Gastroesophageal sphincter (tissue), 3 donors: ENCODE measurements around the gene TSKU.

Experiments
- POLR2A ChIP-seq, 2 donors: fragments of 450-650 bp; IDR thresholded peaks; one replicate each; pipeline ENCODE4 v1.6.1; 2017; ENCODE audit warnings: antibody characterized with exemption in 2 of 2, mild to moderate bottlenecking in 2 of 2, moderate library complexity in 1 of 2
- POLR2AphosphoS5 ChIP-seq: sonication (generic); formaldehyde crosslinking; IDR thresholded peaks from one replicate; pipeline ENCODE4 v1.6.1; 2017; ENCODE audit warnings: antibody characterized with exemption
- TF ChIP-seq, protein P1 (sequence below), 4 experiments: fragments of 200-600 bp in 2 of 4; fragments of 450-650 bp in 2 of 4; sonication (generic) in 1 of 4; IDR thresholded peaks; one replicate each; pipeline ENCODE4 v1.5.1; 2017 to 2019; ENCODE audit warnings: antibody characterized with exemption in 4 of 4, mild to moderate bottlenecking in 2 of 4, moderate library complexity in 2 of 4

DNA sequence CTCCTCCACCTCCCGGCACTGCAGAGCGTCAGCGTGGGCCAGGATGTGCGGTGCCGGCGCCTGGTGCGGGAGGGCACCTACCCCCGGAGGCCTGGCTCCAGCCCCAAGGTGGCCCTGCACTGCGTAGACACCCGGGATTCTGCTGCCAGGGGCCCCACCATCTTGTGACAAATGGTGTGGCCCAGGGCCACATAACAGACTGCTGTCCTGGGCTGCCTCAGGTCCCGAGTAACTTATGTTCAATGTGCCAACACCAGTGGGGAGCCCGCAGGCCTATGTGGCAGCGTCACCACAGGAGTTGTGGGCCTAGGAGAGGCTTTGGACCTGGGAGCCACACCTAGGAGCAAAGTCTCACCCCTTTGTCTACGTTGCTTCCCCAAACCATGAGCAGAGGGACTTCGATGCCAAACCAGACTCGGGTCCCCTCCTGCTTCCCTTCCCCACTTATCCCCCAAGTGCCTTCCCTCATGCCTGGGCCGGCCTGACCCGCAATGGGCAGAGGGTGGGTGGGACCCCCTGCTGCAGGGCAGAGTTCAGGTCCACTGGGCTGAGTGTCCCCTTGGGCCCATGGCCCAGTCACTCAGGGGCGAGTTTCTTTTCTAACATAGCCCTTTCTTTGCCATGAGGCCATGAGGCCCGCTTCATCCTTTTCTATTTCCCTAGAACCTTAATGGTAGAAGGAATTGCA is 13.5 kb downstream of the TSKU start:
- TF ChIP-seq POLR2A (IDR thresholded peaks at IDR 0.05) = no peak
- TF ChIP-seq, protein P1, sequence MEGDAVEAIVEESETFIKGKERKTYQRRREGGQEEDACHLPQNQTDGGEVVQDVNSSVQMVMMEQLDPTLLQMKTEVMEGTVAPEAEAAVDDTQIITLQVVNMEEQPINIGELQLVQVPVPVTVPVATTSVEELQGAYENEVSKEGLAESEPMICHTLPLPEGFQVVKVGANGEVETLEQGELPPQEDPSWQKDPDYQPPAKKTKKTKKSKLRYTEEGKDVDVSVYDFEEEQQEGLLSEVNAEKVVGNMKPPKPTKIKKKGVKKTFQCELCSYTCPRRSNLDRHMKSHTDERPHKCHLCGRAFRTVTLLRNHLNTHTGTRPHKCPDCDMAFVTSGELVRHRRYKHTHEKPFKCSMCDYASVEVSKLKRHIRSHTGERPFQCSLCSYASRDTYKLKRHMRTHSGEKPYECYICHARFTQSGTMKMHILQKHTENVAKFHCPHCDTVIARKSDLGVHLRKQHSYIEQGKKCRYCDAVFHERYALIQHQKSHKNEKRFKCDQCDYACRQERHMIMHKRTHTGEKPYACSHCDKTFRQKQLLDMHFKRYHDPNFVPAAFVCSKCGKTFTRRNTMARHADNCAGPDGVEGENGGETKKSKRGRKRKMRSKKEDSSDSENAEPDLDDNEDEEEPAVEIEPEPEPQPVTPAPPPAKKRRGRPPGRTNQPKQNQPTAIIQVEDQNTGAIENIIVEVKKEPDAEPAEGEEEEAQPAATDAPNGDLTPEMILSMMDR (IDR thresholded peaks at IDR 0.05) = no peak
- no peak for TF ChIP-seq POLR2AphosphoS5
